B cell (primary cell): ENCODE results near the gene PARD3. TPM values are rescaled to one million over a fixed set of nuclear protein-coding genes. Genes with fewer than 3 reads are reported as not detected.

Experiments used
- ATAC-seq: fragments of 200-7000 bp; cut with Tn5 transposase; one replicate; pipeline ENCODE4 v1.10.0; 2021; ENCODE audit warnings: low read depth, mild to moderate bottlenecking, moderate number of reproducible peaks, moderate library complexity
- CTCF ChIA-PET: fragments of 350-600 bp; sonication (Branson Sonifier 250); formaldehyde crosslinking; loops from one replicate; lab custom pipeline; 2021; ENCODE audit warnings: antibody characterized with exemption, inconsistent platforms; lab: Charles Lee
- POLR2A ChIA-PET: fragments of 350-600 bp; sonication (Branson Sonifier 250); formaldehyde crosslinking; loops from one replicate; lab custom pipeline; 2021; ENCODE audit warnings: antibody characterized with exemption; lab: Charles Lee
- DNase-seq: peaks from one replicate; pipeline ENCODE4 v3.0.0; 2013
- H2AFZ ChIP-seq: 2 replicates; pipeline ENCODE4 v1.6.1; 2012; ENCODE audit warnings: mild to moderate bottlenecking, low read depth, low read length; ENCODE audit not compliant: insufficient read depth, poor library complexity, severe bottlenecking
- H3K27ac ChIP-seq, 2 donors: 1 replicate in 1 of 2; 2 replicates in 1 of 2; pipeline ENCODE4 v1.5.1; 2012 to 2013; ENCODE audit warnings: low read length in 2 of 2, mild to moderate bottlenecking in 2 of 2, moderate library complexity in 1 of 2
- H3K27me3 ChIP-seq, 4 experiments: fragments of 200-600 bp in 1 of 4; sonication (generic) in 1 of 4; replicated peaks in 1 of 4; 1 replicate in 2 of 4; 2 replicates in 2 of 4; pipeline versions ENCODE4 v1.6.1 to v1.7.0; 2013 to 2016; ENCODE audit warnings: low read length in 3 of 4, mild to moderate bottlenecking in 2 of 4, mixed read lengths in 1 of 4, moderate library complexity in 1 of 4; ENCODE audit not compliant: insufficient read depth in 4 of 4, control insufficient read depth in 3 of 4; ENCODE audit errors: control extremely low read depth in 1 of 4
- H3K36me3 ChIP-seq, 2 experiments: replicated peaks in 1 of 2; 1 replicate in 1 of 2; 2 replicates in 1 of 2; pipeline versions ENCODE4 v1.6.1 to v1.7.1; 2013; ENCODE audit warnings: low read length in 1 of 2; ENCODE audit not compliant: insufficient read depth in 2 of 2, control insufficient read depth in 1 of 2; ENCODE audit errors: control extremely low read depth in 1 of 2, extremely low read depth in 1 of 2
- H3K4me1 ChIP-seq, 2 donors: fragments of 200-600 bp in 1 of 2; sonication (generic) in 1 of 2; 1 replicate in 1 of 2; 2 replicates in 1 of 2; pipeline versions ENCODE4 v1.5.1 to v1.6.1; 2013 to 2017; ENCODE audit warnings: low read length in 2 of 2; ENCODE audit not compliant: control insufficient read depth in 2 of 2, insufficient read depth in 2 of 2
- H3K4me2 ChIP-seq: replicated peaks from 2 replicates; pipeline ENCODE3; 2012; ENCODE audit warnings: mild to moderate bottlenecking, low read depth, low read length; ENCODE audit not compliant: poor library complexity, severe bottlenecking
- H3K4me3 ChIP-seq, 5 experiments: fragments of 200-600 bp in 1 of 5; sonication (generic) in 1 of 5; 1 replicate in 3 of 5; 2 replicates in 2 of 5; pipeline versions ENCODE4 v1.5.1 to v1.7.0; 2011 to 2016; ENCODE audit warnings: low read length in 4 of 5, mild to moderate bottlenecking in 4 of 5, low read depth in 2 of 5, control low read depth in 1 of 5, moderate library complexity in 1 of 5; ENCODE audit not compliant: insufficient read depth in 1 of 5; ENCODE audit errors: control extremely low read depth in 1 of 5, extremely low read depth in 1 of 5
- H3K79me2 ChIP-seq: fragments of 200-600 bp; sonication (generic); one replicate; pipeline ENCODE4 v1.6.0; 2016; ENCODE audit warnings: low read length; ENCODE audit not compliant: control insufficient read depth, insufficient read depth
- H3K9ac ChIP-seq: fragments of 200-600 bp; sonication (generic); 2 replicates; pipeline ENCODE4 v1.6.1; 2017; ENCODE audit warnings: mild to moderate bottlenecking, low read length, moderate library complexity
- H3K9me3 ChIP-seq, 3 donors: one replicate each; pipeline versions ENCODE4 v1.6.1 to v1.7.1; 2013; ENCODE audit warnings: low read length in 2 of 3; ENCODE audit not compliant: control insufficient read depth in 2 of 3, insufficient read depth in 1 of 3; ENCODE audit errors: control extremely low read depth in 1 of 3
- H4K20me1 ChIP-seq: 2 replicates; pipeline ENCODE4 v1.6.0; 2012; ENCODE audit warnings: mild to moderate bottlenecking, low read length; ENCODE audit not compliant: insufficient read depth, control insufficient read depth, poor library complexity, severe bottlenecking
- H3K27ac Mint-ChIP-seq: one replicate; pipeline ENCODE4 v1.8.0; 2021; ENCODE audit warnings: mixed read lengths
- H3K27me3 Mint-ChIP-seq: one replicate; pipeline ENCODE4 v1.8.0; 2021; ENCODE audit warnings: mixed read lengths
- H3K4me1 Mint-ChIP-seq: one replicate; pipeline ENCODE4 v1.8.0; 2021; ENCODE audit warnings: mixed read lengths
- H3K4me3 Mint-ChIP-seq: one replicate; pipeline ENCODE4 v1.8.0; 2021; ENCODE audit warnings: mixed read lengths
- H3K9me3 Mint-ChIP-seq: one replicate; pipeline ENCODE4 v1.8.0; 2022; ENCODE audit warnings: mixed read lengths; ENCODE audit not compliant: insufficient read depth
- CTCF ChIP-seq: fragments of 200-600 bp; IDR thresholded peaks from one replicate; pipeline ENCODE4 v1.8.0; 2022; ENCODE audit warnings: antibody characterized with exemption, mild to moderate bottlenecking
- EZH2 ChIP-seq: IDR thresholded peaks from 2 replicates; pipeline ENCODE4 v1.6.1; 2012; ENCODE audit warnings: borderline replicate concordance, low read depth, mild to moderate bottlenecking, moderate library complexity, low read length; ENCODE audit not compliant: insufficient read depth, poor library complexity, severe bottlenecking
- WGBS: methylation state at CpG from one replicate; pipeline ENCODE4 v1.1.5; 2013; ENCODE audit warnings: missing lambda C conversion rate; ENCODE audit not compliant: insufficient coverage; 5-methylcytosine and 5-hydroxymethylcytosine counted together
- intact Hi-C: fragments of 100-400 bp; cut with micrococcal nuclease; formaldehyde crosslinking; loops from one replicate; pipeline ENCODE4 v1.10.0; 2022
- polyA plus RNA-seq: library from polyadenylated mRNA; depleted of rRNA; stranded (reverse); fragments of >200 nt; gene quantifications from 2 replicates; pipeline ENCODE4 v1.2.3, GENCODE V29; 2012
- total RNA-seq, 2 donors: library from RNA; stranded (reverse); fragments of 120-200 nt in 1 of 2; gene quantifications; 1 replicate in 1 of 2; 2 replicates in 1 of 2; pipeline versions ENCODE4 v1.2.3 to v1.2.4, GENCODE V29; 2013 to 2022

Gene PARD3
- total and polyA plus RNA-seq, 2 donors (not counting 1 experiment from before 2014, with no cell fraction given), result not detected

- intact Hi-C loops, result no loop called here
- no peaks in the 10 kb centered on the region for H3K9me3 Mint-ChIP-seq
- H3K4me1 Mint-ChIP-seq, result no peaks in the 10 kb centered on the region
- no peaks in the 10 kb centered on the region for H3K36me3 ChIP-seq
- H2AFZ ChIP-seq, result no peak overlapping the region
- no peaks in the 10 kb centered on the region for H3K4me1 ChIP-seq
- TF ChIP-seq EZH2 (no peak), CTCF (no peak)
- H3K4me2 ChIP-seq, result no peak overlapping the region
- no CpG with 5 or more reads among the region's 5 CpGs for WGBS
- DNase-seq, result no peak
- H3K9me3 ChIP-seq, result no peaks in the 10 kb centered on the region
- H3K9ac ChIP-seq, result no peak overlapping the region
- H3K27ac ChIP-seq, result no peak overlapping the region
- ChIA-PET CTCF (no interaction called here), POLR2A (no interaction called here)
- H3K4me3 ChIP-seq, result no peak overlapping the region
- ATAC-seq, result no peak
- H4K20me1 ChIP-seq, result no peaks in the 10 kb centered on the region
- H3K27me3 Mint-ChIP-seq, result no peaks in the 10 kb centered on the region
- no peaks in the 10 kb centered on the region for H3K79me2 ChIP-seq
- no peaks in the 10 kb centered on the region for H3K27me3 ChIP-seq
- no peak overlapping the region for H3K4me3 Mint-ChIP-seq
- H3K27ac Mint-ChIP-seq, result no peak overlapping the region
These were observed 479.0 kb downstream of the PARD3 start for GRCh38 chr10:34335960-34336690.

GRCh38 chr10:34334908-34335307 is 480.2 kb downstream of the PARD3 start:
- no peak overlapping the region for H3K4me3 ChIP-seq
- no peak for DNase-seq
- H3K27ac ChIP-seq, result no peak overlapping the region
- ChIA-PET POLR2A (no interaction called here), CTCF (no interaction called here)
- TF ChIP-seq CTCF, result no peak
- no peak for TF ChIP-seq EZH2
- no peaks in the 10 kb centered on the region for H3K4me1 Mint-ChIP-seq
- no peaks in the 10 kb centered on the region for H3K9me3 Mint-ChIP-seq
- H3K4me2 ChIP-seq, result no peak overlapping the region
- H3K27ac Mint-ChIP-seq, result no peak overlapping the region
- H3K36me3 ChIP-seq, result no peaks in the 10 kb centered on the region
- H3K27me3 ChIP-seq, result no peaks in the 10 kb centered on the region
- no peaks in the 10 kb centered on the region for H4K20me1 ChIP-seq
- H3K9ac ChIP-seq, result no peak overlapping the region
- H2AFZ ChIP-seq, result no peak overlapping the region
- no peaks in the 10 kb centered on the region for H3K27me3 Mint-ChIP-seq
- H3K79me2 ChIP-seq, result no peaks in the 10 kb centered on the region
- ATAC-seq, result no peak
- no peaks in the 10 kb centered on the region for H3K9me3 ChIP-seq
- WGBS, result no CpG with 5 or more reads among the region's 4 CpGs
- H3K4me1 ChIP-seq, result no peaks in the 10 kb centered on the region
- H3K4me3 Mint-ChIP-seq, result no peak overlapping the region
- intact Hi-C loops, result no loop called here
